HepG2 (cell line): ENCODE data around the gene DPP6. TPM values are rescaled to one million over a fixed set of nuclear protein-coding genes. Genes with fewer than 3 reads are reported as not detected.

Experiments used
- ATAC-seq: fragments of 200-7000 bp; cut with Tn5 transposase; 3 replicates; pipeline ENCODE4 v1.9.1; 2020; ENCODE audit warnings: mild to moderate bottlenecking, moderate library complexity
- BruUV-seq: library from RNA; stranded (reverse); fragments of 400-500 nt; replicated peaks from 2 replicates; lab custom pipeline; 2021; lab: Mats Ljungman, UMichigan
- CTCF ChIA-PET: fragments of 300-600 bp; formaldehyde crosslinking; extraction: SDS; loops from one replicate; lab custom pipeline; 2021; ENCODE audit warnings: low total read pairs, inconsistent platforms, low intra/inter-chr PET ratio; lab: Yijun Ruan, JAX
- POLR2A ChIA-PET: fragments of 350-600 bp; sonication (Branson Sonifier 250); formaldehyde crosslinking; loops from one replicate; lab custom pipeline; 2020; ENCODE audit warnings: antibody characterized with exemption, inconsistent platforms; lab: Yijun Ruan, JAX
- DNase-seq: peaks from one replicate; pipeline ENCODE4 v3.0.0-alpha.2; 2015; ENCODE audit warnings: low spot score
- FAIRE-seq: peaks from 3 replicates; lab custom pipeline; 2011; peaks lifted over from hg19 to GRCh38; lab: Jason Lieb, UNC
- H2AFZ ChIP-seq: one replicate; pipeline ENCODE4 v1.6.1; 2011; ENCODE audit warnings: low read length, inconsistent platforms
- H3K27ac ChIP-seq: fragments of 300-600 bp; 3 replicates; pipeline ENCODE4 v1.8.0; 2011; ENCODE audit warnings: mixed run types, mild to moderate bottlenecking, mixed read lengths, low read length, inconsistent platforms; ENCODE audit not compliant: insufficient read depth; ENCODE audit errors: extremely low read length
- H3K27me3 ChIP-seq, 2 experiments: fragments of 200-600 bp in 1 of 2; 2 replicates in 1 of 2; 3 replicates in 1 of 2; pipeline versions ENCODE4 v1.6.0 to v1.8.0; 2011; ENCODE audit warnings: low read length in 2 of 2, mild to moderate bottlenecking in 2 of 2, moderate library complexity in 2 of 2, inconsistent platforms in 1 of 2; ENCODE audit not compliant: insufficient read depth in 2 of 2, control insufficient read depth in 1 of 2
- H3K36me3 ChIP-seq, 2 experiments: fragments of 200-600 bp in 1 of 2; replicated peaks in 1 of 2; 2 replicates in 1 of 2; 3 replicates in 1 of 2; pipeline versions ENCODE4 v1.5.1 to v1.8.0; 2011; ENCODE audit warnings: low read length in 2 of 2, inconsistent platforms in 1 of 2; ENCODE audit not compliant: insufficient read depth in 2 of 2, control insufficient read depth in 1 of 2
- H3K4me1 ChIP-seq: 2 replicates; pipeline ENCODE4 v1.5.1; 2012; ENCODE audit warnings: low read length, inconsistent platforms; ENCODE audit not compliant: insufficient read depth
- H3K4me2 ChIP-seq: 2 replicates; pipeline ENCODE4 v1.6.0; 2011; ENCODE audit warnings: low read depth, low read length, inconsistent platforms
- H3K4me3 ChIP-seq, 3 experiments: fragments of 200-600 bp in 1 of 3; sonication (generic), shearing (Covaris generic) in 1 of 3; replicated peaks in 1 of 3; 2 replicates each; pipeline ENCODE4 v1.5.1; 2011 to 2016; ENCODE audit warnings: low read length in 3 of 3, inconsistent platforms in 2 of 3, low read depth in 2 of 3, mild to moderate bottlenecking in 2 of 3, control low read depth in 1 of 3, mixed read lengths in 1 of 3; ENCODE audit not compliant: insufficient read depth in 1 of 3
- H3K79me2 ChIP-seq: one replicate; pipeline ENCODE4 v1.6.1; 2011; ENCODE audit warnings: low read length, inconsistent platforms; ENCODE audit not compliant: insufficient read depth
- H3K9ac ChIP-seq: 2 replicates; pipeline ENCODE4 v1.6.0; 2011; ENCODE audit warnings: mild to moderate bottlenecking, low read depth, low read length, inconsistent platforms; ENCODE audit not compliant: insufficient read depth
- H3K9me3 ChIP-seq: 2 replicates; pipeline ENCODE4 v1.5.1; 2012; ENCODE audit warnings: mild to moderate bottlenecking, low read length
- H4K20me1 ChIP-seq: 2 replicates; pipeline ENCODE4 v1.6.0; 2011; ENCODE audit warnings: inconsistent platforms, mild to moderate bottlenecking, low read length, moderate library complexity; ENCODE audit not compliant: insufficient read depth
- CREB1 ChIP-seq, 2 experiments: fragments of 450-650 bp in 1 of 2; IDR thresholded peaks; 2 replicates each; pipeline ENCODE4 v1.6.1; 2016 to 2017; ENCODE audit warnings: control low read depth in 1 of 2, mild to moderate bottlenecking in 1 of 2, missing compliant biosample characterization in 1 of 2, missing genetic modification characterization in 1 of 2
- HOXA3 ChIP-seq: sonication (generic); formaldehyde crosslinking; IDR thresholded peaks from 2 replicates; pipeline ENCODE4 v1.5.0; 2020; ENCODE audit warnings: missing genetic modification reagents
- PBX2 ChIP-seq: IDR thresholded peaks from 2 replicates; pipeline ENCODE4 v1.6.1; 2016; ENCODE audit warnings: control low read depth
- ZBTB7B ChIP-seq: sonication (generic); formaldehyde crosslinking; IDR thresholded peaks from 2 replicates; pipeline ENCODE4 v1.4.0; 2020; ENCODE audit warnings: missing genetic modification reagents
- ZNF143 ChIP-seq: sonication (generic); formaldehyde crosslinking; IDR thresholded peaks from 2 replicates; pipeline ENCODE4 v1.4.0; 2020; ENCODE audit warnings: missing genetic modification reagents
- ZNF33A ChIP-seq: sonication (generic); formaldehyde crosslinking; IDR thresholded peaks from 2 replicates; pipeline ENCODE4 v1.5.1; 2020; ENCODE audit warnings: missing genetic modification reagents, mild to moderate bottlenecking, moderate library complexity, borderline replicate concordance
- ZNF556 ChIP-seq: sonication (generic); formaldehyde crosslinking; IDR thresholded peaks from 2 replicates; pipeline ENCODE4 v1.4.0; 2020; ENCODE audit warnings: mild to moderate bottlenecking, missing genetic modification reagents, borderline replicate concordance
- ZNF687 ChIP-seq: sonication (generic); formaldehyde crosslinking; IDR thresholded peaks from 2 replicates; pipeline ENCODE4 v1.5.1; 2020; ENCODE audit warnings: mild to moderate bottlenecking, missing genetic modification reagents, moderate library complexity
- ZNF746 ChIP-seq: sonication (generic); formaldehyde crosslinking; IDR thresholded peaks from 2 replicates; pipeline ENCODE4 v1.8.0; 2022; ENCODE audit warnings: mild to moderate bottlenecking, missing genetic modification reagents
- WGBS: methylation state at CpG from one replicate; pipeline ENCODE4 v1.1.6; 2017; ENCODE audit warnings: low lambda C conversion rate; 5-methylcytosine and 5-hydroxymethylcytosine counted together
- in situ Hi-C: cut with HindIII; loops from 2 replicates; pipeline ENCODE4 v1.10.0; 2017; ENCODE audit warnings: low pct_unique_long_range_greater_than_20kb; ENCODE audit not compliant: extremely low pct_ligation_motif_present
- intact Hi-C: fragments of 100-400 bp; cut with micrococcal nuclease; formaldehyde crosslinking; loops from one replicate; pipeline ENCODE4 v1.10.0; 2022; ENCODE audit not compliant: unreplicated experiment
- polyA plus RNA-seq, 8 experiments: library from polyadenylated mRNA; depleted of rRNA in 3 of 8; stranded (reverse) in 7 of 8; unstranded in 1 of 8; fragments of >200 nt; fragmentation: Illumina TruSeq in 4 of 8; extraction: Trizol in 4 of 8; gene quantifications; 2 replicates each; pipeline versions ENCODE4 v1.2.1 to v1.2.3, GENCODE V29; 2011 to 2016; ENCODE audit warnings: low read depth in 4 of 8, missing spikeins in 1 of 8, mixed read lengths in 1 of 8; ENCODE audit not compliant: insufficient read depth in 1 of 8
- total RNA-seq, 5 experiments: library from RNA; depleted of rRNA; stranded (reverse); fragments of >200 nt; fragmentation: Illumina TruSeq; extraction: Trizol; gene quantifications; 2 replicates each; pipeline ENCODE4 v1.2.3, GENCODE V29; 2016; ENCODE audit warnings: low read depth in 1 of 5
- TF ChIP-seq, protein P1 (sequence below): sonication (generic); formaldehyde crosslinking; IDR thresholded peaks from one replicate; pipeline ENCODE4 v1.5.1; 2020; ENCODE audit warnings: mild to moderate bottlenecking, missing genetic modification reagents; ENCODE audit errors: not compliant biosample characterization

Gene DPP6
- total and polyA plus RNA-seq, 2 of the 13 experiments (the other 11 are each of a cell fraction or from before 2014, with no cell fraction given), result not detected

GRCh38 chr7:154505362-154505761 lies 453.2 kb downstream of the DPP6 start (continued):
- TF ChIP-seq ZNF556, result no peak

- FAIRE-seq (no peak), DNase-seq (no peak), ATAC-seq (no peak)
- H4K20me1 ChIP-seq, result no peaks in the 10 kb centered on the region
- H3K9me3 ChIP-seq, result no peaks in the 10 kb centered on the region
- H3K36me3 ChIP-seq, result no peaks in the 10 kb centered on the region
- H3K4me3 ChIP-seq, result no peak overlapping the region
- no peak overlapping the region for H3K4me2 ChIP-seq
- in situ Hi-C loops (no loop called here), intact Hi-C loops (no loop called here)
- H3K9ac ChIP-seq, result no peak overlapping the region
- CTCF ChIA-PET, result no interaction called here
- H3K27me3 ChIP-seq, result no peaks in the 10 kb centered on the region; a peak in 1 of 5 replicates
- POLR2A ChIA-PET, result no interaction called here
- H3K27ac ChIP-seq, result no peak overlapping the region
- H3K4me1 ChIP-seq, result no peaks in the 10 kb centered on the region
- 2% methylated on average over 3 of the region's 3 CpGs for WGBS
- BruUV-seq, result no TSS peak
- H2AFZ ChIP-seq, result no peak overlapping the region
- H3K79me2 ChIP-seq, result no peaks in the 10 kb centered on the region
- TF ChIP-seq ZNF687 (CRISPR knock-in tag) (no peak), ZNF143 (no peak), ZNF33A (CRISPR knock-in tag) (no peak), HOXA3 (CRISPR knock-in tag) (no peak), PBX2 (no peak), CREB1 (IDR thresholded peaks at IDR 0.05) (peak; percentile 69), CREB1 (CRISPR knock-in tag; IDR thresholded peaks at IDR 0.05) (no peak), ZNF746 (no peak), ZBTB7B (CRISPR knock-in tag) (no peak)
- TF ChIP-seq, protein P1, sequence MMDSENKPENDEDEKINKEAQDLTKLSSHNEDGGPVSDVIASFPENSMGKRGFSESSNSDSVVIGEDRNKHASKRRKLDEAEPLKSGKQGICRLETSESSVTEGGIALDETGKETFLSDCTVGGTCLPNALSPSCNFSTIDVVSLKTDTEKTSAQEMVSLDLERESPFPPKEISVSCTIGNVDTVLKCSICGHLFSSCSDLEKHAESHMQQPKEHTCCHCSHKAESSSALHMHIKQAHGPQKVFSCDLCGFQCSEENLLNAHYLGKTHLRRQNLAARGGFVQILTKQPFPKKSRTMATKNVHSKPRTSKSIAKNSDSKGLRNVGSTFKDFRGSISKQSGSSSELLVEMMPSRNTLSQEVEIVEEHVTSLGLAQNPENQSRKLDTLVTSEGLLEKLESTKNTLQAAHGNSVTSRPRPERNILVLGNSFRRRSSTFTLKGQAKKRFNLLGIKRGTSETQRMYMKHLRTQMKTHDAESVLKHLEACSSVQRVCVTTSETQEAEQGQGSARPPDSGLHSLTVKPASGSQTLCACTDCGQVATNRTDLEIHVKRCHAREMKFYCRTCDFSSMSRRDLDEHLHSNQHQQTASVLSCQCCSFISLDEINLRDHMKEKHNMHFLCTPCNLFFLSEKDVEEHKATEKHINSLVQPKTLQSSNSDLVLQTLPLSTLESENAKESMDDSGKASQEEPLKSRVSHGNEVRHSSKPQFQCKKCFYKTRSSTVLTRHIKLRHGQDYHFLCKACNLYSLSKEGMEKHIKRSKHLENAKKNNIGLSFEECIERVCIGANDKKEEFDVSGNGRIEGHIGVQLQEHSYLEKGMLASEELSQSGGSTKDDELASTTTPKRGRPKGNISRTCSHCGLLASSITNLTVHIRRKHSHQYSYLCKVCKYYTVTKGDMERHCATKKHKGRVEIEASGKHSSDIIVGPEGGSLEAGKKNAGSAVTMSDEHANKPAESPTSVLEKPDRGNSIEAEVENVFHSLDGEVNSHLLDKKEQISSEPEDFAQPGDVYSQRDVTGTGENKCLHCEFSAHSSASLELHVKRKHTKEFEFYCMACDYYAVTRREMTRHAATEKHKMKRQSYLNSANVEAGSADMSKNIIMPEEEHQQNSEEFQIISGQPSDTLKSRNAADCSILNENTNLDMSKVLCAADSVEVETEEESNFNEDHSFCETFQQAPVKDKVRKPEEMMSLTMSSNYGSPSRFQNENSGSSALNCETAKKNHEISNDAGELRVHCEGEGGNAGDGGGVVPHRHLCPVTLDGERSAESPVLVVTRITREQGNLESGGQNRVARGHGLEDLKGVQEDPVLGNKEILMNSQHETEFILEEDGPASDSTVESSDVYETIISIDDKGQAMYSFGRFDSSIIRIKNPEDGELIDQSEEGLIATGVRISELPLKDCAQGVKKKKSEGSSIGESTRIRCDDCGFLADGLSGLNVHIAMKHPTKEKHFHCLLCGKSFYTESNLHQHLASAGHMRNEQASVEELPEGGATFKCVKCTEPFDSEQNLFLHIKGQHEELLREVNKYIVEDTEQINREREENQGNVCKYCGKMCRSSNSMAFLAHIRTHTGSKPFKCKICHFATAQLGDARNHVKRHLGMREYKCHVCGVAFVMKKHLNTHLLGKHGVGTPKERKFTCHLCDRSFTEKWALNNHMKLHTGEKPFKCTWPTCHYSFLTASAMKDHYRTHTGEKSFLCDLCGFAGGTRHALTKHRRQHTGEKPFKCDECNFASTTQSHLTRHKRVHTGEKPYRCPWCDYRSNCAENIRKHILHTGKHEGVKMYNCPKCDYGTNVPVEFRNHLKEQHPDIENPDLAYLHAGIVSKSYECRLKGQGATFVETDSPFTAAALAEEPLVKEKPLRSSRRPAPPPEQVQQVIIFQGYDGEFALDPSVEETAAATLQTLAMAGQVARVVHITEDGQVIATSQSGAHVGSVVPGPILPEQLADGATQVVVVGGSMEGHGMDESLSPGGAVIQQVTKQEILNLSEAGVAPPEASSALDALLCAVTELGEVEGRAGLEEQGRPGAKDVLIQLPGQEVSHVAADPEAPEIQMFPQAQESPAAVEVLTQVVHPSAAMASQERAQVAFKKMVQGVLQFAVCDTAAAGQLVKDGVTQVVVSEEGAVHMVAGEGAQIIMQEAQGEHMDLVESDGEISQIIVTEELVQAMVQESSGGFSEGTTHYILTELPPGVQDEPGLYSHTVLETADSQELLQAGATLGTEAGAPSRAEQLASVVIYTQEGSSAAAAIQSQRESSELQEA (CRISPR knock-in tag), result no peak
These were observed 457.0 kb downstream of the DPP6 start for GRCh38 chr7:154509192-154509591.
